Lung microvascular endothelial cell (primary cell): ENCODE data around the gene CYP8B1. TPM values are rescaled to one million over a fixed set of nuclear protein-coding genes. Genes with fewer than 3 reads are reported as not detected.
A peak's percentile ranks its signal among the peaks of the same experiment; 100 is the strongest.

Experiments used
- DNase-seq, 2 donors: peaks; one replicate each; pipeline versions ENCODE4 v3.0.0 to v3.0.0-alpha.2; 2010; ENCODE audit warnings: low read depth in 2 of 2
- total RNA-seq: library from RNA; depleted of rRNA; stranded (reverse); fragments of >200 nt; gene quantifications from 2 replicates; pipeline ENCODE4 v1.2.1, GENCODE V29; 2014

CYP8B1 gene
- total RNA-seq, 1 donor from 2014 or later = not detected

DNA sequence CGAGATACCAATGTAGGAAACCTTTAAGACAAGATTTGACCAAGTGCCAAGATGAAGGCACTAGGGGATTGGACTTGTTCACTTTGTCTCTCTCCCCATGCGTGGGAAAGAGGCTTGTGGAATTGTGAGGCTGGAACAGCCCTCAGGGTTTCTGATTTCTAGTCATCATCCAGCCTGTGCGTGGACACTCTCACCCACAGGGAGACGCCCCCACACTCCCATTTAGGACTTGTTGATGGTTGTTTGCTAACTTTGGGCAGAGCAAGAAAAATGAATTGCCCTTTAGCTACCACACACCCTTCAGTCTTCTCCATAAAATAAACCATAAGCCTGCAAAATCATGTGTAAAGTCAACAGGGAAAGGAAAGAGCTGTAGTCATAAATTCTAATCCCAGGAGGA lies 48.0 kb downstream of the CYP8B1 start:
- DNase-seq = no peak

GRCh38 chr3:42827023-42827422 lies 48.7 kb downstream of the CYP8B1 start:
- DNase-seq = no peak

GRCh38 chr3:42826141-42826540 lies 49.5 kb downstream of the CYP8B1 start:
- no peak for DNase-seq

GRCh38 chr3:42823351-42823750 lies 52.3 kb downstream of the CYP8B1 start:
- peak in 1 of 2 donors; percentile 11 for DNase-seq

GRCh38 chr3:42822828-42823227 lies 52.9 kb downstream of the CYP8B1 start:
- DNase-seq = no peak

Other genes with a start within 250 kb of the CYP8B1 start
- 9.8 and 23.6 TPM in 2 replicates for gene ZBTB47, start 222.2 kb downstream of the CYP8B1 start, total RNA-seq
- not detected in 2 replicates for gene KLHL40, start 190.3 kb downstream of the CYP8B1 start, total RNA-seq
- not detected in 2 replicates for gene HHATL, start 173.1 kb downstream of the CYP8B1 start, total RNA-seq
- 0.20 and 0.22 TPM in 2 replicates for gene CCDC13, start 102.6 kb downstream of the CYP8B1 start, total RNA-seq
- gene HIGD1A, start 71.4 kb downstream of the CYP8B1 start, total RNA-seq = 93.5 and 95.5 TPM in 2 replicates
- 4.8 and 71.4 TPM in 2 replicates for gene ACKR2, start 66.4 kb downstream of the CYP8B1 start, total RNA-seq
- 0.44 and 1.8 TPM in 2 replicates for gene ZNF662, start 30.3 kb upstream of the CYP8B1 start, total RNA-seq
- not detected in 2 replicates for gene GASK1A, start 103.4 kb upstream of the CYP8B1 start, total RNA-seq
- 3.3 and 3.8 TPM in 2 replicates for gene POMGNT2, start 230.2 kb upstream of the CYP8B1 start, total RNA-seq